IMR-90 (cell line): ENCODE results near the gene HDGFL3.

Experiments used
- BHLHE40 ChIP-seq: fragments of 150-350 bp; IDR thresholded peaks from 2 replicates; pipeline ENCODE4 v1.6.1; 2016; ENCODE audit warnings: mild to moderate bottlenecking, low read depth, low read length
- CEBPB ChIP-seq: IDR thresholded peaks from 2 replicates; pipeline ENCODE4 v1.6.1; 2012; ENCODE audit warnings: low read depth, low read length, improper control_type of control experiment
- CTCF ChIP-seq: conservative IDR thresholded peaks from 2 replicates; pipeline ENCODE4 v1.5.1; 2012; ENCODE audit warnings: mild to moderate bottlenecking, low read depth, low read length, improper control_type of control experiment
- FOS ChIP-seq: fragments of 150-350 bp; IDR thresholded peaks from 2 replicates; pipeline ENCODE4 v1.6.1; 2016; ENCODE audit warnings: low read depth, low read length
- MAZ ChIP-seq: IDR thresholded peaks from 2 replicates; pipeline ENCODE4 v1.6.1; 2012; ENCODE audit warnings: low read depth, mild to moderate bottlenecking, low read length, improper control_type of control experiment, moderate library complexity, borderline replicate concordance
- MXI1 ChIP-seq: IDR thresholded peaks from 2 replicates; pipeline ENCODE4 v1.6.1; 2012; ENCODE audit warnings: low read depth, mild to moderate bottlenecking, low read length, moderate library complexity, borderline replicate concordance
- POLR2A ChIP-seq: IDR thresholded peaks from 2 replicates; pipeline ENCODE4 v1.6.1; 2012; ENCODE audit warnings: mild to moderate bottlenecking, low read depth, low read length
- RAD21 ChIP-seq: IDR thresholded peaks from 2 replicates; pipeline ENCODE4 v1.6.1; 2012; ENCODE audit warnings: low read length, improper control_type of control experiment
- RCOR1 ChIP-seq: IDR thresholded peaks from 2 replicates; pipeline ENCODE4 v1.6.1; 2012; ENCODE audit warnings: mild to moderate bottlenecking, low read length, improper control_type of control experiment; ENCODE audit not compliant: insufficient replicate concordance
- USF2 ChIP-seq: fragments of 150-350 bp; IDR thresholded peaks from 2 replicates; pipeline ENCODE4 v1.6.1; 2017; ENCODE audit warnings: mild to moderate bottlenecking, antibody characterized with exemption, low read length, low read depth

- TF ChIP-seq BHLHE40 (no peak), MXI1 (no peak), POLR2A (no peak), CTCF (no peak), RAD21 (no peak), CEBPB (no peak), FOS (no peak), RCOR1 (no peak), MAZ (no peak), USF2 (no peak)
These were observed 1.8 kb downstream of the HDGFL3 start for GRCh38 chr15:83205725-83206324.
